ENCODE measurements around the gene HSP90AB1.

The HSP90AB1 gene

GRCh38 chr6:44246663-44247337, at the start of gene HSP90AB1:
HSP90AB1 (plus strand) TSS chr6:44247101; CDS start chr6:44248630, 1,529 bp downstream.
- no peak for TF ChIP-seq CTCF (IDR thresholded peaks at IDR 0.05; ENCODE audit: low read depth, low read length)
- peak within 1 kb of the TSS; percentile 82 to 90 for H3K4me3 ChIP-seq (replicated peaks in 1 of 2; ENCODE audit: low read depth in 2 of 2, low read length in 2 of 2)
- peak; percentile 99 for DNase-seq (ENCODE audit: low read depth in 2 of 2)

- TF ChIP-seq CTCF (IDR thresholded peaks at IDR 0.05; ENCODE audit: low read depth, low read length), result no peak
- no peak for DNase-seq (ENCODE audit: low read depth in 2 of 2)
These were observed 48.2 kb upstream of the HSP90AB1 start for GRCh38 chr6:44198684-44199083.

GRCh38 chr6:44199883-44200282, 47.0 kb upstream of the HSP90AB1 start:
- no peak overlapping the region for H3K4me3 ChIP-seq (replicated peaks in 1 of 2; ENCODE audit: low read depth in 2 of 2, low read length in 2 of 2)
- TF ChIP-seq CTCF (IDR thresholded peaks at IDR 0.05; ENCODE audit: low read depth, low read length), result no peak
- DNase-seq (ENCODE audit: low read depth in 2 of 2), result no peak

More at GRCh38 chr6:44198684-44199083, 48.2 kb upstream of the HSP90AB1 start:
- H3K4me3 ChIP-seq (replicated peaks in 1 of 2; ENCODE audit: low read depth in 2 of 2, low read length in 2 of 2), result no peak overlapping the region

- H3K4me3 ChIP-seq (replicated peaks in 1 of 2; ENCODE audit: low read depth in 2 of 2, low read length in 2 of 2), result no peak overlapping the region
- TF ChIP-seq CTCF (IDR thresholded peaks at IDR 0.05; ENCODE audit: low read depth, low read length), result no peak
These were observed 45.7 kb upstream of the HSP90AB1 start for GRCh38 chr6:44201200-44201599.

GRCh38 chr6:44201638-44202303, 45.1 kb upstream of the HSP90AB1 start:
- H3K4me3 ChIP-seq (replicated peaks in 1 of 2; ENCODE audit: low read depth in 2 of 2, low read length in 2 of 2), result no peak overlapping the region
- no peak for TF ChIP-seq CTCF (IDR thresholded peaks at IDR 0.05; ENCODE audit: low read depth, low read length)
- DNase-seq (ENCODE audit: low read depth in 2 of 2), result no peak

More at GRCh38 chr6:44201200-44201599, 45.7 kb upstream of the HSP90AB1 start:
- DNase-seq (ENCODE audit: low read depth in 2 of 2), result no peak

- no peak for TF ChIP-seq CTCF (IDR thresholded peaks at IDR 0.05; ENCODE audit: low read depth, low read length)
- H3K4me3 ChIP-seq (replicated peaks in 1 of 2; ENCODE audit: low read depth in 2 of 2, low read length in 2 of 2), result no peak overlapping the region
- DNase-seq (ENCODE audit: low read depth in 2 of 2), result no peak
These were observed 44.4 kb upstream of the HSP90AB1 start for GRCh38 chr6:44202332-44202971.
